Epithelial cell of esophagus (primary cell): ENCODE results near the gene NAA16.

ENCODE experiments used
- DNase-seq: peaks from one replicate; pipeline ENCODE4 v3.0.0; 2010; ENCODE audit warnings: low read depth
- H3K4me3 ChIP-seq: 2 replicates; pipeline ENCODE4 v1.5.1; 2011; ENCODE audit warnings: mild to moderate bottlenecking, low read length, control low read depth
- TF ChIP-seq, protein P1 (sequence below): IDR thresholded peaks from 2 replicates; pipeline ENCODE4 v1.5.1; 2011; ENCODE audit warnings: low read depth, mild to moderate bottlenecking, low read length, control low read depth, inconsistent platforms; ENCODE audit not compliant: insufficient read depth; ENCODE audit errors: missing control alignments

The NAA16 gene

DNA sequence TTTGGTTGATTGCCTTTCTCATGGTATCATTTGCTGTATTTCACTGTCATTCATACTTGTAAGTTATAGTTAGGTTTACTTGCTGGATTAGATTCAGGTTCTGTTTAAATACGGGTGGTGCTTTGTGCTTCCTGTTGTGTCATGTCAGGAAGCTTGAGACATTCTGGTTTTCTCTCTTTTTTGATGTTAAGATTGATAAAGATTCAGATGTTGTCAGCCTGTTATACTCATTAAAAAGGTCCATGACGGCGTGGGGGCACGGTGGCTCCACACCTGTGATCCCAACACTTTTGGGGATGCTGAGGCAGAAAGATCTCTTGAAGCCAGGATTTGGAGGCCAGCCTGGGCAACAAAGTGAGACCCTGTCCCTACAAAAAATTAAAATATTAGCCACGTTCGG is 45.7 kb downstream of the NAA16 start:
- DNase-seq: peak; percentile 11
- TF ChIP-seq, protein P1, sequence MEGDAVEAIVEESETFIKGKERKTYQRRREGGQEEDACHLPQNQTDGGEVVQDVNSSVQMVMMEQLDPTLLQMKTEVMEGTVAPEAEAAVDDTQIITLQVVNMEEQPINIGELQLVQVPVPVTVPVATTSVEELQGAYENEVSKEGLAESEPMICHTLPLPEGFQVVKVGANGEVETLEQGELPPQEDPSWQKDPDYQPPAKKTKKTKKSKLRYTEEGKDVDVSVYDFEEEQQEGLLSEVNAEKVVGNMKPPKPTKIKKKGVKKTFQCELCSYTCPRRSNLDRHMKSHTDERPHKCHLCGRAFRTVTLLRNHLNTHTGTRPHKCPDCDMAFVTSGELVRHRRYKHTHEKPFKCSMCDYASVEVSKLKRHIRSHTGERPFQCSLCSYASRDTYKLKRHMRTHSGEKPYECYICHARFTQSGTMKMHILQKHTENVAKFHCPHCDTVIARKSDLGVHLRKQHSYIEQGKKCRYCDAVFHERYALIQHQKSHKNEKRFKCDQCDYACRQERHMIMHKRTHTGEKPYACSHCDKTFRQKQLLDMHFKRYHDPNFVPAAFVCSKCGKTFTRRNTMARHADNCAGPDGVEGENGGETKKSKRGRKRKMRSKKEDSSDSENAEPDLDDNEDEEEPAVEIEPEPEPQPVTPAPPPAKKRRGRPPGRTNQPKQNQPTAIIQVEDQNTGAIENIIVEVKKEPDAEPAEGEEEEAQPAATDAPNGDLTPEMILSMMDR: no peak
- no peak overlapping the region for H3K4me3 ChIP-seq

DNA sequence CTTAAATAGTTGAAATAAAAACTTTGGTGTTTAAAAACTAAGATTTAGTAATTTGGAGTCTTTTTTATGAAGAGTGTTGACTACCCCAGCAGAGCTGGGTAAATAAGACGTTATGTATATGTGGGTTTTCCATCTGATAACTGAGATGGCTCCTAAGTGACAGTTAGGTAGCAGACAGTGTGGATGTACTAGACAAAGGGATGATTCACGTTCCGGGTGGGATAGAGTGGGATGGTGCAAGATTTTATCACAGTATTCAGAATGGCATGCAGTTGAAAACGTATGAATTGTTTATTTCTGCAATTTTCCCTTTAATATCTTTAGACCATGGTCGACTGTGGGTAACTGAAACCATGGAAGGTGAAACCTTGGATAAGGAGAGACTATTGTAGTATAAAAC is 50.4 kb downstream of the NAA16 start:
- no peak for DNase-seq
- no peak overlapping the region for H3K4me3 ChIP-seq
- TF ChIP-seq, protein P1: no peak

DNA sequence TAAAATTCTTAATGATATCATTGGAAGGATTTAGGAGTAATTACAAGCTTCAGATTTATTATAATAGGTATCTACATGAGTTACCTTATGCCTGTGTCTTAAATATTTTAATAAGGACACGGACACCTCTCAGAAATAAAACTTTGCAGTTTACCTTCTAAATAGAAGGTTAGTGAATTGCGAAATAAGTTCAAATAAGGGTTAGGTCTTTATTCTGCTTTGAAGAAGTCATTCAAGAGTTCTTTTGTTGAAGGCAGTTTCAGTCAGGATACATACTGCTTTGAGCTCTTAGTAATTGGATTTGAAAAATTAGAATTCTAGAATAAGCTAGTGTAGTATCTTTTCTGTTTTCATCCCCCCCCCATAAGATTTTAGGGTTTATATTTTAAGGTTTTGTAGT is 53.0 kb downstream of the NAA16 start:
- TF ChIP-seq, protein P1: no peak
- H3K4me3 ChIP-seq: no peak overlapping the region
- no peak for DNase-seq

DNA sequence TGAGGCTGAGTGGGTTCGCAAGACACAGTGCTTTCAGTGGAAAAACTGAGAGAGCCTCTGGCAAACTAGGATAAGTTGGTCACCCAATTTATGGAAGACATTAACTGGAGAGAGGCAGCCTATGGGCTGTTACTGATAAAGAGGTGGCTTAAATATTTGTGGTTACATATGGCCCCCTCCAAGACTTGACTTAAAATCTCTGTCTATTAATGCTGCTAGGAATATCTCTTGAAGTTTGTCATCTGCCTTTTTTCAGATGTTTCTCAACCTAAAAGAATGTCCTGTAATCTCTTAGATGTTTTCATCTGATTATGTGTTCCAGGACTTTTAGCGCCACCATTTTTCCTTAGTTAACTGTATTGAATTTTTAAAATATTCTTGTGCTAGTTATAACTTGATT is 54.6 kb downstream of the NAA16 start:
- TF ChIP-seq, protein P1: no peak
- no peak for DNase-seq
- no peak overlapping the region for H3K4me3 ChIP-seq

DNA sequence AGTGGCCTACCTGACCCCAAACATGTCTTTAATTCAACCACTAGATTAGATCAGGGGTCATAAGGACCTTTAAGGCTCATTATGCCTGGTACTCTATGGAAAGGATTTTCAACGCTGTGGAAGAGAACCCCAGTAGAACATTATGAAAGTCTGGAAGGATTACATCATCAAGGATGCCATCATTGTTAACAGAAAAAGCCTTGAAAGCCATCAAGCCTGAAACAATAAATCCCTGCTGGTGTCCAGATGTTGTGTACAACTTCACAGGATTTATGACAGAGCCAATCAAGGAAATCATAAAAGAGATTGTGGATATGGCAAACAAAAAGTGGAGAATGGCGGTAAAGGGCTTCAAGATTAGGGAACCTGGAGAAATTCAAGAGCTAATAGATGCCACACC is 59.7 kb downstream of the NAA16 start:
- DNase-seq: no peak
- TF ChIP-seq, protein P1: no peak
- H3K4me3 ChIP-seq: no peak overlapping the region

DNA sequence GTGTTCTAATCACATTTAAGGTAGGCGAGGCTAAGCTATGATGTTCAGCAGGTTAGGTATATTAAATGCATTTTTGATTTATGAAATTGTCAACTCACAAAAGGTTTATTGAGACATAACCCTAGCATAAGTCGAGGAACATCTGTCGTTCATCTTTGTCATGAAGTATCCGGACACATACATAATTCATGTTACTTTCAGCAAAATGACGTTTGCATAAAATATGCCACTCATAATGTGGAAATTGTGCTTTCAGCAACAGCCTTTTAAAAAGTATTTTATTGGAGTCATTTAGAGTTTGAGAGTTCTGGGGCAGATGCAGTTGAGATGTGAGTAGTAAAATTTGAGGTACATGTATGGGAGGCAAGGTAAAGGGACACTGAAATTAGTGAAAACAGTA is 66.4 kb downstream of the NAA16 start:
- DNase-seq: no peak
- TF ChIP-seq, protein P1: no peak
- no peak overlapping the region for H3K4me3 ChIP-seq

DNA sequence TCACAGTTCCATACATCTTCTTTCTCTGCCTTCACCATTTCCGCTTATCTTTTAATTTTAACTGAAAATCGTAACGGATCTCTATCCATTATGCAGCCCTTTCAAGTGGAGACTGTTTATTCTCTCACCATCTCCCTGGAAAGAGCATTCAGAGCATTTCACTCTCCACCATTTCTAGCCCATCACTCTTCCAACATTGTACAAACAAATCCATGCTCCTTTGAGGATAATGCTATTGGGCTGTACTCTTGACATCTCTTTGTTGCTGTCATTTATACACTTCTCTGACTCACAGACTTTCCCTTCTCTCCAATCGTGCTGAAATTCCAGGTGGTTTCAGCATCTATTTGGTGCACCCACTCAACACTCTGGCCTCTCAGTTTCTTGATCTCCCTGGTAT is 71.4 kb downstream of the NAA16 start:
- H3K4me3 ChIP-seq: no peak overlapping the region
- DNase-seq: no peak
- TF ChIP-seq, protein P1: no peak
